ENCODE data around the gene EIF3I.

Gene EIF3I

DNA sequence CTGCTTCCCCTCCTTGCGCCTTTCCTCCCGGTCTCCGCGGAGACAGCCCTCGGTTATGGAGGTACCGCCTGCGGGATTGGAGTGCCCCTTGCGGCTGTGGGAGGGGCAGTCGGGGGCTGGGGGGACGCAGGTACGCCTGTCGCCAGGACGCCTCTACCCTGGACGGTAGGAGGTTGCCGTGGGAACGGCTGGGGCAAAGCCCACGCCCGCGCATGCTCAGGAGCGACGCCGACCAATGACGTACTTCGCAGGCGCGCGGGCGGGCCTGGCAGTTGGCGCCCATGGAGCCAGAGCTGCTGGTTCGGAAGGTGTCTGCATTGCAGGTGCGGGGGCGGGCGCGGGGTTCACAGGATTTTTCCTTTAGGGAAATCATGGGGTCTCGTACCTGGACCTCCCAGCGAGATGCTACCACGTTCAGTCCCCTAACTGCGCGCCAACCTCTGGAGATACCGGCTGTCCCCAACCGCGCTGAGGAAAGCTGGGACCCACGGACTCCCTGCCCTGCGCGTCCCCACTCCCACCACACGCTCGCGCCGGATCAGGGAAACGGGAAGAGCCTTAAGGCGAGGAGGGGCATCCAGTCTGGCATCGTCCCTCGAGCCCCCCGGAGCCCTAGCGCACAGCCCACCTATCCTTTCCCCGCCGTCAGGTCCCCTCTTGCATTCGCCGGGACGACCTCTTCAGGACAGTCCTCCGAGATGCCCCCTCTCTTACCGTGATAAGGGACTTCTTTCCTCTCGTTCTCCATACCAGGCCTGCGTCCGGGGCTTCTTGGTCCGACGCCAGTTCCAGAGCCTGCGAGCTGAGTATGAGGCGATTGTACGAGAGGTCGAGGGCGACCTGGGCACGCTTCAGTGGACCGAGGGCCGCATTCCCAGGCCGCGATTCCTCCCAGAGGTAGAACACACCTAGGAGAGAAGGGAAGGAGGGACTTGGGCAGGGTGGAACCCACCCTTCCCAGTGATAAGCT is 16.5 kb upstream of the EIF3I start, which contains the start of gene IQCC (continued):
- TF ChIP-seq, protein P1, sequence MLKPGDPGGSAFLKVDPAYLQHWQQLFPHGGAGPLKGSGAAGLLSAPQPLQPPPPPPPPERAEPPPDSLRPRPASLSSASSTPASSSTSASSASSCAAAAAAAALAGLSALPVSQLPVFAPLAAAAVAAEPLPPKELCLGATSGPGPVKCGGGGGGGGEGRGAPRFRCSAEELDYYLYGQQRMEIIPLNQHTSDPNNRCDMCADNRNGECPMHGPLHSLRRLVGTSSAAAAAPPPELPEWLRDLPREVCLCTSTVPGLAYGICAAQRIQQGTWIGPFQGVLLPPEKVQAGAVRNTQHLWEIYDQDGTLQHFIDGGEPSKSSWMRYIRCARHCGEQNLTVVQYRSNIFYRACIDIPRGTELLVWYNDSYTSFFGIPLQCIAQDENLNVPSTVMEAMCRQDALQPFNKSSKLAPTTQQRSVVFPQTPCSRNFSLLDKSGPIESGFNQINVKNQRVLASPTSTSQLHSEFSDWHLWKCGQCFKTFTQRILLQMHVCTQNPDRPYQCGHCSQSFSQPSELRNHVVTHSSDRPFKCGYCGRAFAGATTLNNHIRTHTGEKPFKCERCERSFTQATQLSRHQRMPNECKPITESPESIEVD (tag by site-specific recombination; IDR thresholded peaks at IDR 0.05), result no peak
- TF ChIP-seq ZBTB21 (tag by site-specific recombination; IDR thresholded peaks at IDR 0.05) (peak; percentile 51), ZNF214 (tag by site-specific recombination; IDR thresholded peaks at IDR 0.05; ENCODE audit: borderline replicate concordance) (no peak), ZNF843 (tag by site-specific recombination; IDR thresholded peaks at IDR 0.05) (peak; percentile 34; the same call in 1 of the 2 replicates), ZNF626 (tag by site-specific recombination; IDR thresholded peaks at IDR 0.05) (no peak), KLF9 (tag by site-specific recombination; IDR thresholded peaks at IDR 0.05; ENCODE audit: low read depth) (0 out of 2 replicates have a peak, but pooled peaks have one; percentile 35)
- TF ChIP-seq, protein P2, sequence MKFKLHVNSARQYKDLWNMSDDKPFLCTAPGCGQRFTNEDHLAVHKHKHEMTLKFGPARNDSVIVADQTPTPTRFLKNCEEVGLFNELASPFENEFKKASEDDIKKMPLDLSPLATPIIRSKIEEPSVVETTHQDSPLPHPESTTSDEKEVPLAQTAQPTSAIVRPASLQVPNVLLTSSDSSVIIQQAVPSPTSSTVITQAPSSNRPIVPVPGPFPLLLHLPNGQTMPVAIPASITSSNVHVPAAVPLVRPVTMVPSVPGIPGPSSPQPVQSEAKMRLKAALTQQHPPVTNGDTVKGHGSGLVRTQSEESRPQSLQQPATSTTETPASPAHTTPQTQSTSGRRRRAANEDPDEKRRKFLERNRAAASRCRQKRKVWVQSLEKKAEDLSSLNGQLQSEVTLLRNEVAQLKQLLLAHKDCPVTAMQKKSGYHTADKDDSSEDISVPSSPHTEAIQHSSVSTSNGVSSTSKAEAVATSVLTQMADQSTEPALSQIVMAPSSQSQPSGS (tag by site-specific recombination; IDR thresholded peaks at IDR 0.05; ENCODE audit: low read depth), result peak; percentile 89
- TF ChIP-seq, protein P3, sequence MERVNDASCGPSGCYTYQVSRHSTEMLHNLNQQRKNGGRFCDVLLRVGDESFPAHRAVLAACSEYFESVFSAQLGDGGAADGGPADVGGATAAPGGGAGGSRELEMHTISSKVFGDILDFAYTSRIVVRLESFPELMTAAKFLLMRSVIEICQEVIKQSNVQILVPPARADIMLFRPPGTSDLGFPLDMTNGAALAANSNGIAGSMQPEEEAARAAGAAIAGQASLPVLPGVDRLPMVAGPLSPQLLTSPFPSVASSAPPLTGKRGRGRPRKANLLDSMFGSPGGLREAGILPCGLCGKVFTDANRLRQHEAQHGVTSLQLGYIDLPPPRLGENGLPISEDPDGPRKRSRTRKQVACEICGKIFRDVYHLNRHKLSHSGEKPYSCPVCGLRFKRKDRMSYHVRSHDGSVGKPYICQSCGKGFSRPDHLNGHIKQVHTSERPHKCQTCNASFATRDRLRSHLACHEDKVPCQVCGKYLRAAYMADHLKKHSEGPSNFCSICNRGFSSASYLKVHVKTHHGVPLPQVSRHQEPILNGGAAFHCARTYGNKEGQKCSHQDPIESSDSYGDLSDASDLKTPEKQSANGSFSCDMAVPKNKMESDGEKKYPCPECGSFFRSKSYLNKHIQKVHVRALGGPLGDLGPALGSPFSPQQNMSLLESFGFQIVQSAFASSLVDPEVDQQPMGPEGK (tag by site-specific recombination; IDR thresholded peaks at IDR 0.05), result peak; percentile 96
- TF ChIP-seq, protein P4, sequence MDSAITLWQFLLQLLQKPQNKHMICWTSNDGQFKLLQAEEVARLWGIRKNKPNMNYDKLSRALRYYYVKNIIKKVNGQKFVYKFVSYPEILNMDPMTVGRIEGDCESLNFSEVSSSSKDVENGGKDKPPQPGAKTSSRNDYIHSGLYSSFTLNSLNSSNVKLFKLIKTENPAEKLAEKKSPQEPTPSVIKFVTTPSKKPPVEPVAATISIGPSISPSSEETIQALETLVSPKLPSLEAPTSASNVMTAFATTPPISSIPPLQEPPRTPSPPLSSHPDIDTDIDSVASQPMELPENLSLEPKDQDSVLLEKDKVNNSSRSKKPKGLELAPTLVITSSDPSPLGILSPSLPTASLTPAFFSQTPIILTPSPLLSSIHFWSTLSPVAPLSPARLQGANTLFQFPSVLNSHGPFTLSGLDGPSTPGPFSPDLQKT (IDR thresholded peaks at IDR 0.05; ENCODE audit: borderline replicate concordance, low read depth, low read length), result no peak
- TF ChIP-seq, protein P5, sequence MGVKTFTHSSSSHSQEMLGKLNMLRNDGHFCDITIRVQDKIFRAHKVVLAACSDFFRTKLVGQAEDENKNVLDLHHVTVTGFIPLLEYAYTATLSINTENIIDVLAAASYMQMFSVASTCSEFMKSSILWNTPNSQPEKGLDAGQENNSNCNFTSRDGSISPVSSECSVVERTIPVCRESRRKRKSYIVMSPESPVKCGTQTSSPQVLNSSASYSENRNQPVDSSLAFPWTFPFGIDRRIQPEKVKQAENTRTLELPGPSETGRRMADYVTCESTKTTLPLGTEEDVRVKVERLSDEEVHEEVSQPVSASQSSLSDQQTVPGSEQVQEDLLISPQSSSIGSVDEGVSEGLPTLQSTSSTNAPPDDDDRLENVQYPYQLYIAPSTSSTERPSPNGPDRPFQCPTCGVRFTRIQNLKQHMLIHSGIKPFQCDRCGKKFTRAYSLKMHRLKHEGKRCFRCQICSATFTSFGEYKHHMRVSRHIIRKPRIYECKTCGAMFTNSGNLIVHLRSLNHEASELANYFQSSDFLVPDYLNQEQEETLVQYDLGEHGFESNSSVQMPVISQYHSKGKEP (tag by site-specific recombination; IDR thresholded peaks at IDR 0.05), result no peak
- TF ChIP-seq, protein P6, sequence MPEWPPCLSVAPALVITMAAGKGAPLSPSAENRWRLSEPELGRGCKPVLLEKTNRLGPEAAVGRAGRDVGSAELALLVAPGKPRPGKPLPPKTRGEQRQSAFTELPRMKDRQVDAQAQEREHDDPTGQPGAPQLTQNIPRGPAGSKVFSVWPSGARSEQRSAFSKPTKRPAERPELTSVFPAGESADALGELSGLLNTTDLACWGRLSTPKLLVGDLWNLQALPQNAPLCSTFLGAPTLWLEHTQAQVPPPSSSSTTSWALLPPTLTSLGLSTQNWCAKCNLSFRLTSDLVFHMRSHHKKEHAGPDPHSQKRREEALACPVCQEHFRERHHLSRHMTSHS (tag by site-specific recombination; IDR thresholded peaks at IDR 0.05), result no peak

DNA sequence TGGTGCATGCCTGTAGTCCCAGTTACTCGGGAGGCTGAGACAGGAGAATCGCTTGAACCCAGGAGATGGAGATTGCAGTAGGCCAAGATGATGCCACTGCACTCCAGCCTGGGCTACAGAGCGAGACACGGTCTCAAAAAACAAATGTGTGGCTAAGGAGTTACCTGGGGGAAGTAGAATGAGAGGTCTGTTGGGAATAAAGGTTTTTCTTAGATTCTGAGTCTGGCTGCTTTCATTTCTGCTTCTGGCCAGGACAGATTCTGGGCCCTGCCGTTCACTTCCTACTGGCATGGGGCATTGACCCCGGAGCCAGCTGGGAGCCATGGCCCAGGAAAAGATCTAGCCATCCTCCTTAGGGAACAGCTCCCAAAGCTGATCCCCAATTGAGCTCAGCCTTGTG is 13.7 kb upstream of the EIF3I start:
- Histone ChIP-seq H3K9me3 (ENCODE audit: control insufficient read depth, insufficient read depth, low read depth, low read length) (no peaks in the 10 kb centered on the region), H3K4me3 (ENCODE audit: low read depth, low read length) (no peak overlapping the region), H3K36me3 (ENCODE audit: control insufficient read depth in 2 of 2, insufficient read depth in 1 of 2, low read length in 2 of 2) (peaks cover 0 to 46% of the 10 kb centered on the region in 2 experiments; a peak in 1 of 3 replicates), H3K4me1 (ENCODE audit: control insufficient read depth, insufficient read depth, low read length) (peaks cover 4% of the 10 kb centered on the region), H3K27ac (ENCODE audit: extremely low read depth, low read depth, low read length) (no peak overlapping the region)
- POLR2A ChIA-PET, result interaction anchor here (0.6 to 1.4 kb wide), 7 partner anchors 8 to 136 kb away, joined by 3 to 8 read pairs (median 3); partner anchors contain the start of genes CCDC28B and TMEM39B
- CTCF ChIA-PET, result interaction anchor here (0.5 kb wide), 1 partner anchor 108 kb away, joined by 5 read pairs; no protein-coding TSS in a partner anchor
- TF ChIP-seq, protein P7, sequence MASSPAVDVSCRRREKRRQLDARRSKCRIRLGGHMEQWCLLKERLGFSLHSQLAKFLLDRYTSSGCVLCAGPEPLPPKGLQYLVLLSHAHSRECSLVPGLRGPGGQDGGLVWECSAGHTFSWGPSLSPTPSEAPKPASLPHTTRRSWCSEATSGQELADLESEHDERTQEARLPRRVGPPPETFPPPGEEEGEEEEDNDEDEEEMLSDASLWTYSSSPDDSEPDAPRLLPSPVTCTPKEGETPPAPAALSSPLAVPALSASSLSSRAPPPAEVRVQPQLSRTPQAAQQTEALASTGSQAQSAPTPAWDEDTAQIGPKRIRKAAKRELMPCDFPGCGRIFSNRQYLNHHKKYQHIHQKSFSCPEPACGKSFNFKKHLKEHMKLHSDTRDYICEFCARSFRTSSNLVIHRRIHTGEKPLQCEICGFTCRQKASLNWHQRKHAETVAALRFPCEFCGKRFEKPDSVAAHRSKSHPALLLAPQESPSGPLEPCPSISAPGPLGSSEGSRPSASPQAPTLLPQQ (tag by site-specific recombination; IDR thresholded peaks at IDR 0.05), result no peak
- 0 out of 2 replicates have a peak, but pooled peaks have one; percentile 20 for TF ChIP-seq MZF1 (tag by site-specific recombination; IDR thresholded peaks at IDR 0.05; ENCODE audit: borderline replicate concordance)

Measured in HEK293 (cell line).